Measurements from ENCODE around the gene XPNPEP1.

Gene XPNPEP1

GRCh38 chr10:109892117-109892516 lies 31.2 kb downstream of the XPNPEP1 start:
- no peak for FAIRE-seq

DNA sequence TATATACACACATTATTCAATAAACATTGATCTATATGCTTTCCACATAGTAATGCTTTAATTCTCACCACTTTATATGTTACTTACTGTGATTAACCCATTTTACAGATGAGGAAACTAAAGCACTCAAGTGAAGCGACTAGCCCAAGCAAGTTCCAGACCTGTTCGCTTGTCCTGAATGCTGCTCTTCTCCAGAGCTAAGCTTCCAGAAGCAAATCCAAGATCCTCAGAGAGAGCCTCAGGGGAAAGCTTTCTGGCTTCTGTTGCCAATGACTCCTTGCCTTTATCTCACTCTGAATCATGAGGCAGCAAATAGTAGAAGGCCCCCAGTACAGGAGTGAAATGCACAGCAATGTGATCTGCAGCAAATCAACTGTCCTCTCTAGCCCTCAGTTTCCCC lies 32.2 kb downstream of the XPNPEP1 start:
- FAIRE-seq: no peak

DNA sequence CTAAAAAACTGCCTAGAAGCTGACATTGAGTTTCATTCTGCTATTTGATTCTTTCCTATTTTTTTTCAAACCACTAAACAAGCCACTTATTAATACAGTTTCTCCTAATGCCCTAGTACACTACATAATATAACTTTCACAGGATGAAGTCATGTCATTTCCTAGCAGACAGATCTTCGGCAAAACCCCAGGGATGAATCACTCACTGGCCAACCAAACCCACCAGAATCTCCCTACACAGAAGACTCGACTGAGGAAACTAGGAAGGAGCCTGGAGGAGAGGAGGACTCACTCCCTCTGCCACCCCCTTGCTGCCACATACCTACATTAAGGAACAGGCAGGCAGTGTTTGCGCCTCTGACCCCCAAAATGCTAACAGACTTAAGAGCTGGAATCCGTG lies 33.4 kb downstream of the XPNPEP1 start:
- no peak for FAIRE-seq

DNA sequence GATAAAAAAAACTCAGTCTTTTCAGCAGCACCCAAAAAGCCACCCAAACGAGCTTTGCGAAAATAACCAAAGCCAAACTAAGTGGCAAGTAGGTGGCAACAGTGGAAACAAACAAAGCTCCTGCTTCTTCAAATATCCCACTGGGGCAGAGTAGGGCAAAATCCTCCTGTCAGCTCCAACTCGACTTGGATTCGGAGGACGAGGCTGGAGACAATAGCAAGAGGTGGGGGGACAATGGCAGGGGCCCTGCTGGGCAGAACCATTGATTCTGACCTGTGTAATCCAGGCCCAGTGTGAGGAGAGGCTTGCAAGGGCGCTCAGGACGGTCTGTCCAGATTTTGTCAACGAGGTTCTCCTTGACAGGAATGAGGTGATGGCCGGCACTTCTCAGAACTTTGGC lies 35.5 kb downstream of the XPNPEP1 start:
- FAIRE-seq: no peak

- no peak for FAIRE-seq
Observed at GRCh38 chr10:109887243-109887642, 36.1 kb downstream of the XPNPEP1 start.

GRCh38 chr10:109886781-109887140 lies 36.5 kb downstream of the XPNPEP1 start:
- FAIRE-seq: no peak

DNA sequence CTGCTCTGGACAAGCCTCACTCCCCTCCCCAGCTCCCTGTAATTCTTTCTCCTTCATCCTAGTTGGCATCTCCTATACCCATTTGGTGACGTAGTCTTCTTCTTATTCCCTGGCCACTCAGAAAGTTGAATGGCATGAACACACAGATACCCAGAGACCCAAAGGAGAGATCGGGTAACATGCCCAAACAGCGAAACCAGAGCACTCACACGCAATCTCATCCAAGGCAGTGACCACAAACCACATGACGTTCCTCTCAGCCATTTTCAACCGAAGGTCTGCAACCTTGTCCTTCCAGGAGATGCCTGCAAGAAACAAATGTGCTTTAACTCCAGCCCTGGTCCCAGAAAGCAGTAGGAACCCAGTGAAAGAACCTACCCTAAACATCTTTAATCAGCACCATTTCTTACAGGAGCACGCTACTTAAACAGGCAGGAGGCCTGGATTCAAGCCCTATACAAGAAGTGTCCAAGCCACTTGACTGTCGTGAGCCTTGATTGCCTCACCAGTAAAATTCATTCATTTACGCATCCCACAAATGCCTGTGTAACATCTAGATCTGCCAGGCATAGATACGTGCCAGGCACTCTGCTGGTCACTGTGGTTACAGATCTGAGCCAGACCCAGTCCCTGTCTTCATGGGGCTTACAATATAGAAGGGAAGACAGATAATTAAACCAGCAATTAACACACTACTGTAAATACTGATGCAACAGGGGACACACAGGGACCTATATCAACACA lies 37.1 kb downstream of the XPNPEP1 start:
- FAIRE-seq: no peak

GRCh38 chr10:109883859-109884771 lies 39.2 kb downstream of the XPNPEP1 start:
- peak; percentile 92 for FAIRE-seq

- no peak for FAIRE-seq
Observed at GRCh38 chr10:109882251-109883057, 40.9 kb downstream of the XPNPEP1 start.

GRCh38 chr10:109881769-109882057 lies 41.6 kb downstream of the XPNPEP1 start:
- no peak for FAIRE-seq

- no peak for FAIRE-seq
Observed at GRCh38 chr10:109880886-109881768, 42.2 kb downstream of the XPNPEP1 start.

- FAIRE-seq: no peak
Observed at GRCh38 chr10:109877546-109877945, 45.8 kb downstream of the XPNPEP1 start.

- no peak for FAIRE-seq
Observed at GRCh38 chr10:109875828-109876821, 47.2 kb downstream of the XPNPEP1 start.

DNA sequence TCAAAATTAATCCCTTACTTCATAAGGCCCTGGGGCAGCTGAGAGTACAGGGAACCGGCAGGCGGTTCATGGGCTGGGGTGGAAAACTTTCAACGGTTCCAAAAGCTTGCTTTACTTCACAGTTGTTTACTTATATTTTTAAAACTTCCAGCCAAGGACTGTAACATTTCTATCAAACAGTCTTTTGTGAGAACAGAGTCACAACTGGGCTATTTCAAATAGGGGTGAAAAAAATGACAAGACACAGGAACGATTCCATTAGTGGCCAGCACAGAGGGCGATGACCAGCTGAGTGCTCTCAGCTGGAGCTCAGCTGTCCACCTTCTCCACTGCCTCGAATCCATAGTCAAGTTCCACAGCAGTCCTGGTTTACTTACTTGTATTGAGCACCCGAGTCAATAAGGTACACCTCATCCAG lies 48.2 kb downstream of the XPNPEP1 start:
- no peak for FAIRE-seq

DNA sequence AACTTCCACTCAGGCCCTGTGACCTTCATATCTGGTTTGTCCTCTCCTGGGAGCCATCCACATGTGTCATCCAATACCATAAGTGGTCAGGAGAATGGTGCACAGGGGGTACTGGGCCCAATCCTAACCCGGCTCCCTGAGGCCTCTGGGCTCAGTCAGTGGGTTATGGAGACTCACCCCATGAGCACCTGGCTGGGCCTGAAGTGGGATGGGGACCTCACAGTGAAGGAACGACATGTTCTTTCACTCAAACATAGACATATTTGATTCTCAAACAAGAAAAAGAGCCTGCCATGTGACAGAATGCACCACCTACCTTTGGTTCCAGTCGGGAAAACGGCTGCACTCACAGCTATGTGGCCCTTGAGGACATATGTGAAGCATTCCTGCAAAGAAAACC lies 51.8 kb downstream of the XPNPEP1 start:
- FAIRE-seq: no peak

DNA sequence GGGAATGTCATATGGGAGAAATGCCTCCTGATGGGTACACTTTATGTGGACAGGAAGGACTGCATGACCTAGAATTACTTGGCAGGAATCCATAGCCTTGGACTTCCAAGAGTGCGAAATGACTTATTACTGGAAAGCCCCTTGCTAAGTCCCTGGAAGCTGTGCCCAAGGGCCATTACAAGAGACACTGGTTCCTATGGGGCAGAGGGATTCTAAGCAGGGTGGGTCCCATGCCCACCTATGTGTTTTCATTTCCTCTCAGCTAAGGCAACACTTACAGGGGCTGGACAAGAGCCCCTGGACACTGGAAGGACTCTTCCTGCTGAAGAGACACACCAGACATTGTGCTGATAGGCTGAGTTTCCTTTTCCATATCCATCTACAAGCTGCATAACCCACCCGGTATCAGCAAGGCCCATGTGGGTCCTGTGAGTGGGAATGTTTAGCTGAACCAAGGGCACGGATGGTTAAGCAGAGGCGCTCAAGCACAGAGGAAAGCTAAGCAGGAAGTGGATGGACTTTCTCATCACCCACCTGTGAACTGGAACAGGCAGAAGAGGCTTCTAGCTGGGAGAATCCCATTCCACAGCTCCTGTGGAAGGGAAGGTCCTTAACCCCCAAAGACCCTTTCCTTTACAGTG lies 56.2 kb downstream of the XPNPEP1 start:
- no peak for FAIRE-seq

GRCh38 chr10:109866168-109866994 lies 56.9 kb downstream of the XPNPEP1 start:
- FAIRE-seq: no peak

GRCh38 chr10:109863775-109864174 lies 59.5 kb downstream of the XPNPEP1 start:
- no peak for FAIRE-seq

GRCh38 chr10:109862738-109863137 lies 60.6 kb downstream of the XPNPEP1 start:
- no peak for FAIRE-seq

DNA sequence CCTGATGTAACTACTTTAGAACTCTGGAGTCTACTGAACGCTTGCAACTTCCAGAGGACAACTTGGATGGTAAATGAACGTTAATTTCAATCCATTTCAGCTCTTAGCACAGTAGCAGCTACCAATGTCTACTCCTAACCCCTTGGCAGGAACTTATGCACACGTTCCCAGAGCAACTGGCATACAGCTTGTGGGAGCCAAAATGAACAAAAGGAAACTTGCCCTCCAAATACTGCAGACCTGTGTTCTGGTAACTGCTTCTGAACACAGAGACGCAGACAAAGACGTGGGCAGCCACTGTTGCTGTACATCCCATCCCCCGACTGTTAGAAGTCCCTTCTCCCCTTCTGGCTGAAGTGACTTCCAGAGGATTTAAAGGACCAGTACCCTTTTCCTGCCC lies 61.3 kb downstream of the XPNPEP1 start:
- no peak for FAIRE-seq

Measured in A204.1 (cell line).